Tibial nerve (tissue), 4 donors: Measurements from ENCODE around the gene PCDH9. TPM values are rescaled to one million over a fixed set of nuclear protein-coding genes. Genes with fewer than 3 reads are reported as not detected.

Experiments used
- DNase-seq, 2 donors: peaks; one replicate each; pipeline ENCODE4 v3.0.0-alpha.2; 2019; ENCODE audit warnings: low spot score in 2 of 2
- H3K27ac ChIP-seq, 4 donors: fragments of 200-600 bp; sonication (generic) in 3 of 4; one replicate each; pipeline ENCODE4 v1.5.1; 2017 to 2019; ENCODE audit warnings: mild to moderate bottlenecking in 1 of 4
- H3K27me3 ChIP-seq, 2 donors: fragments of 200-600 bp; sonication (generic) in 1 of 2; one replicate each; pipeline versions ENCODE4 v1.5.1 to v1.6.0; 2017 to 2019
- H3K36me3 ChIP-seq, 3 donors: fragments of 200-600 bp; sonication (generic); one replicate each; pipeline ENCODE4 v1.5.1; 2018 to 2019
- H3K4me1 ChIP-seq, 4 donors: fragments of 200-600 bp; sonication (generic) in 3 of 4; one replicate each; pipeline ENCODE4 v1.5.1; 2017 to 2019
- H3K4me3 ChIP-seq, 4 donors: fragments of 200-600 bp; sonication (generic) in 3 of 4; one replicate each; pipeline ENCODE4 v1.5.1; 2017 to 2019; ENCODE audit warnings: mild to moderate bottlenecking in 1 of 4, moderate library complexity in 1 of 4
- H3K9me3 ChIP-seq, 4 donors: fragments of 200-600 bp; sonication (generic) in 3 of 4; one replicate each; pipeline ENCODE4 v1.5.1; 2017 to 2019
- EP300 ChIP-seq, 2 donors: sonication (generic); formaldehyde crosslinking; IDR thresholded peaks; one replicate each; pipeline ENCODE4 v1.6.1; 2017; ENCODE audit warnings: antibody characterized with exemption in 2 of 2, mild to moderate bottlenecking in 1 of 2
- POLR2A ChIP-seq, 2 donors: fragments of 450-650 bp; IDR thresholded peaks; one replicate each; pipeline ENCODE4 v1.6.1; 2017; ENCODE audit warnings: antibody characterized with exemption in 2 of 2, mild to moderate bottlenecking in 2 of 2, moderate library complexity in 2 of 2
- WGBS, 2 donors: methylation state at CpG; one replicate each; pipeline ENCODE4 v1.1.5; 2018; 5-methylcytosine and 5-hydroxymethylcytosine counted together
- total RNA-seq, 4 donors: library from RNA; depleted of rRNA; stranded (reverse); fragments of >200 nt; gene quantifications; one replicate each; pipeline ENCODE4 v1.1.0, GENCODE V29; 2016
- TF ChIP-seq, protein P1 (sequence below), 5 experiments: fragments of 200-600 bp in 3 of 5; fragments of 450-650 bp in 2 of 5; sonication (generic) in 3 of 5; IDR thresholded peaks; one replicate each; pipeline ENCODE4 v1.5.1; 2016 to 2019; ENCODE audit warnings: antibody characterized with exemption in 5 of 5, mild to moderate bottlenecking in 3 of 5, moderate library complexity in 2 of 5

Gene PCDH9
- total RNA-seq, 4 donors from 2014 or later = 11.8 to 28.6 (median 14.4) TPM

DNA sequence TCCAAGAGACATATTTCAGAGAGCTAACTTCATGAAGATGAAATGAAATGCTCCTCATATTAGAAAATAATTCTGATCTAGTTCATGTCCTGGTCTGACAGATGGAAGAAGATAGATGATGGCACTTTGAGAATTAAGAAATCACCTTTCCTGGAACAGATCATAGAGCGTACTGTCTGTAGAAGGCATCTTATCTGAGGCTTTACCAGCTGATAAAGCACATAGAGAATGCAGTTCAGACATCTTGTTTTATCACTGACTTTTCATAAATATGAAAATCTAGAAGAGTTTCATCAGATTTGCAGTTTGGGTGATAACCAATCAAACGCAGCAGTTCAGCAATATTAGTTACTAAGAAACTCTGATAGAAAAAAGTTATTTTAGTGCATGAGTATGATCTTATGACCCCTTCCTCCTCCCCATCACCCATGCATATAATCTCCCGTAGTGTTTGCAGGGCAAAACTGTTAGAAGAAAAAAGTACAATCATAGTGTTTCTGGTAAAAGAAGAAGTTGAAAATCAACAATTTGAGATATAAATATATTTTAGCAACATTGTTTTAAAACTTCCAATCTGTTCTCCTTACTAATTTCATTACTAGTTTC, 585.2 kb downstream of the PCDH9 start:
- no peak for DNase-seq
- no peaks in the 10 kb centered on the region for H3K9me3 ChIP-seq
- 88 to 92% methylated on average over 3 of the region's 3 CpGs for WGBS, 2 donors

DNA sequence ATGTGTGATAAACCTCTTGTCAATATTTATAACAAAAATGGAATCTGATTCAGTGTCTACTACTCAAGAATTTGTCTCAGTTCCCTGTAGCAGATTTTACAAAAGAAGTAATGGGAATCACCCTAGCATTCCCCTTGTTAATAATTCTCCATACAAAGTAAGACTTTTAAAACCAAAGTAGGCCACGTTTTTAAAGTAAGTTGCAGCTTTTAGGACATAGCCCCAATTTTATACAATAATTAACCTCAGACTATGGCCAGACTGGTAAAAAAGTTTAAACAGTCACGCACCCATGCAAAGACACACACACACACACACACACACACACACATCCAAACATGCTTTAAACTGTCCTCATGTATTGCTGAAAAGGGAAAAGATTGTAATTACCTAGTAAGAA, 589.9 kb downstream of the PCDH9 start:
- Histone ChIP-seq H3K9me3 (no peaks in the 10 kb centered on the region), H3K4me3 (no peak overlapping the region), H3K36me3 (no peaks in the 10 kb centered on the region), H3K4me1 (no peaks in the 10 kb centered on the region), H3K27ac (no peak overlapping the region), H3K27me3 (no peaks in the 10 kb centered on the region)
- TF ChIP-seq EP300 (IDR thresholded peaks at IDR 0.05) (no peak), POLR2A (IDR thresholded peaks at IDR 0.05) (no peak)
- TF ChIP-seq, protein P1, sequence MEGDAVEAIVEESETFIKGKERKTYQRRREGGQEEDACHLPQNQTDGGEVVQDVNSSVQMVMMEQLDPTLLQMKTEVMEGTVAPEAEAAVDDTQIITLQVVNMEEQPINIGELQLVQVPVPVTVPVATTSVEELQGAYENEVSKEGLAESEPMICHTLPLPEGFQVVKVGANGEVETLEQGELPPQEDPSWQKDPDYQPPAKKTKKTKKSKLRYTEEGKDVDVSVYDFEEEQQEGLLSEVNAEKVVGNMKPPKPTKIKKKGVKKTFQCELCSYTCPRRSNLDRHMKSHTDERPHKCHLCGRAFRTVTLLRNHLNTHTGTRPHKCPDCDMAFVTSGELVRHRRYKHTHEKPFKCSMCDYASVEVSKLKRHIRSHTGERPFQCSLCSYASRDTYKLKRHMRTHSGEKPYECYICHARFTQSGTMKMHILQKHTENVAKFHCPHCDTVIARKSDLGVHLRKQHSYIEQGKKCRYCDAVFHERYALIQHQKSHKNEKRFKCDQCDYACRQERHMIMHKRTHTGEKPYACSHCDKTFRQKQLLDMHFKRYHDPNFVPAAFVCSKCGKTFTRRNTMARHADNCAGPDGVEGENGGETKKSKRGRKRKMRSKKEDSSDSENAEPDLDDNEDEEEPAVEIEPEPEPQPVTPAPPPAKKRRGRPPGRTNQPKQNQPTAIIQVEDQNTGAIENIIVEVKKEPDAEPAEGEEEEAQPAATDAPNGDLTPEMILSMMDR (IDR thresholded peaks at IDR 0.05) = no peak
- no peak for DNase-seq
- WGBS, 2 donors = 85 to 87% methylated on average over 2 of the region's 2 CpGs

More for the DNA sequence above, 585.2 kb downstream of the PCDH9 start:
- H3K4me1 ChIP-seq = no peaks in the 10 kb centered on the region
- H3K36me3 ChIP-seq = no peaks in the 10 kb centered on the region
- H3K27ac ChIP-seq = no peak overlapping the region
- H3K4me3 ChIP-seq = no peak overlapping the region
- TF ChIP-seq POLR2A (IDR thresholded peaks at IDR 0.05) (no peak), EP300 (IDR thresholded peaks at IDR 0.05) (no peak)
- TF ChIP-seq, protein P1 (IDR thresholded peaks at IDR 0.05) = no peak
- no peaks in the 10 kb centered on the region for H3K27me3 ChIP-seq

DNA sequence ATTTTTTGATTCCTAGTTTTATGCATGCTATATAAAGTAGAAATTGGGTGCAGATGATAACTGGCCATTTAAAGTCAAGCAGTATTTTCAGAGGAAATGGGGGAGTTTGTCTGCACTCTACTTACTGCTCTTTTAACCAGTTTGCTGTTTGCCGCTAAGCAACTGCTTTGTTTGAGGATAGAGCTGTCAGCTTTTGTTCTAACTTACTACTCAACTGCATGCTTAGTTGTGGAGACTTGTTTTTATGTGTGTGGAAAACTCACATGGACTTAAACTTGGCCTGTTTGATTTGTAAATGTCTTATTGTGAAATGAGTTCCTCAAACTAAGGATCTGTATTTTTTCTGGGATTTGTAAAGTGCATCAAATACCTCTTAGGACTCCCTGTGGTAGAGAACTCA, 591.1 kb downstream of the PCDH9 start:
- Histone ChIP-seq H3K4me1 (no peaks in the 10 kb centered on the region), H3K36me3 (no peaks in the 10 kb centered on the region), H3K27ac (no peak overlapping the region), H3K27me3 (no peaks in the 10 kb centered on the region), H3K4me3 (no peak overlapping the region), H3K9me3 (no peaks in the 10 kb centered on the region)
- no peak for DNase-seq
- TF ChIP-seq POLR2A (IDR thresholded peaks at IDR 0.05) = no peak
- no peak for TF ChIP-seq EP300 (IDR thresholded peaks at IDR 0.05)
- TF ChIP-seq, protein P1 (IDR thresholded peaks at IDR 0.05) = no peak
- 85 to 88% methylated on average over 1 of the region's 1 CpG for WGBS, 2 donors

DNA sequence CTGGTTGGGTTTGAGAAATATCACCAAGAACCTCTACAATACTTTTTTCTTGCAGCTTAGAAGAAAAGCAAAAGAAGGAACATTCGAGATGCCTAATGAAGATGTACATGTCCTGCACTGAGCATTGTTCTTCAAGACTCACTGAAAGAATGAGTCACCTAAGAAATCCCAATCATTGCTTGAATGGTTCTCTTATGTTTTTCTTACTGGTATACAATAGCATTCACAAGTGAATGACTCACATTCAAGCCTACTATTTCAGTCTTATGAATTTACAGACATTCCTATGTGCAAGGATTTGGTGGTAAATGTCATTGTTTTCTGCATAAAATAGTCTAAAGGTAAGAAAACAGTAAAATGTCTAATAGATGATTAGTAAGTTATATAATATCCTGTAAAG, 594.6 kb downstream of the PCDH9 start:
- H3K36me3 ChIP-seq = no peaks in the 10 kb centered on the region
- no peaks in the 10 kb centered on the region for H3K9me3 ChIP-seq
- H3K4me3 ChIP-seq = no peak overlapping the region
- DNase-seq = no peak
- no peak overlapping the region for H3K27ac ChIP-seq
- WGBS, 2 donors = 58 to 75% methylated on average over 1 of the region's 1 CpG
- no peaks in the 10 kb centered on the region for H3K4me1 ChIP-seq
- H3K27me3 ChIP-seq = no peaks in the 10 kb centered on the region
- TF ChIP-seq, protein P1 (IDR thresholded peaks at IDR 0.05) = no peak
- TF ChIP-seq POLR2A (IDR thresholded peaks at IDR 0.05) (no peak), EP300 (IDR thresholded peaks at IDR 0.05) (no peak)

DNA sequence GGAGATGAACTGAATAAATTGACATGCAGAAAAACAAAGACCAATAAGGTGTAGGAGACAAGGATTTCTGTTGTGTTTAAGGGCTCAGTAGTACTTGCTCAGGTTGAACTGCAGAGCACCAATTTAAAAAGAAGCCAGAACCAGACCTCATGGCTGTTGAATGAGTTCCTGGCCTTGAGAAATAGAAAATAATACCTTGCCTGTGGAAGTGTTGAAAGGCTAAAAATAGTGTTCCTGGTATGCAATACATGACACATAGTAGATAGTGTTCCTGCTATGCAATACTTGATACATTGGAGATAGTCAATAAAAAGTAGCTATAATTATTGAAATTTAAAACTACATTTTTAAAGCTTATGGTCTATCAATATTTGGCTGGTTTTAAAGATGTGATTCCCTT, 595.8 kb downstream of the PCDH9 start:
- Histone ChIP-seq H3K27ac (no peak overlapping the region), H3K9me3 (no peaks in the 10 kb centered on the region), H3K4me1 (no peaks in the 10 kb centered on the region), H3K4me3 (no peak overlapping the region), H3K36me3 (no peaks in the 10 kb centered on the region), H3K27me3 (no peaks in the 10 kb centered on the region)
- no peak for TF ChIP-seq EP300 (IDR thresholded peaks at IDR 0.05)
- TF ChIP-seq, protein P1 (IDR thresholded peaks at IDR 0.05) = no peak
- TF ChIP-seq POLR2A (IDR thresholded peaks at IDR 0.05) = no peak
- no peak for DNase-seq
